Esophagus muscularis mucosa (tissue), 4 donors: ENCODE results near the gene JKAMP. TPM values are rescaled to one million over a fixed set of nuclear protein-coding genes. Genes with fewer than 3 reads are reported as not detected.

Experiments used
- DNase-seq: peaks from one replicate; pipeline ENCODE4 v3.0.0-alpha.2; 2017; ENCODE audit errors: extremely low spot score
- H3K27ac ChIP-seq, 4 donors: fragments of 200-600 bp; sonication (generic); replicated peaks in 1 of 4; 1 replicate in 3 of 4; 2 replicates in 1 of 4; pipeline ENCODE4 v1.5.1; 2016 to 2019; ENCODE audit warnings: mild to moderate bottlenecking in 1 of 4
- H3K27me3 ChIP-seq, 4 donors: fragments of 200-600 bp; sonication (generic); one replicate each; pipeline versions ENCODE4 v1.5.1 to v1.6.0; 2016 to 2019
- H3K36me3 ChIP-seq, 4 donors: fragments of 200-600 bp; sonication (generic); one replicate each; pipeline ENCODE4 v1.5.1; 2016 to 2019
- H3K4me1 ChIP-seq, 4 donors: fragments of 200-600 bp; sonication (generic); one replicate each; pipeline ENCODE4 v1.5.1; 2016 to 2019
- H3K4me3 ChIP-seq, 4 donors: fragments of 200-600 bp; sonication (generic); 1 replicate in 2 of 4; 2 replicates in 2 of 4; pipeline ENCODE4 v1.5.1; 2016 to 2019; ENCODE audit warnings: mild to moderate bottlenecking in 4 of 4, moderate library complexity in 1 of 4
- H3K9me3 ChIP-seq, 4 donors: fragments of 200-600 bp; sonication (generic); 1 replicate in 3 of 4; 2 replicates in 1 of 4; pipeline ENCODE4 v1.5.1; 2016 to 2019
- EP300 ChIP-seq: sonication (generic); formaldehyde crosslinking; IDR thresholded peaks from one replicate; pipeline ENCODE4 v1.6.1; 2017; ENCODE audit warnings: antibody characterized with exemption
- POLR2A ChIP-seq: fragments of 450-650 bp; IDR thresholded peaks from one replicate; pipeline ENCODE4 v1.6.1; 2017; ENCODE audit warnings: antibody characterized with exemption, moderate library complexity, mild to moderate bottlenecking, low read depth
- POLR2AphosphoS5 ChIP-seq, 2 donors: sonication (generic); formaldehyde crosslinking; IDR thresholded peaks; one replicate each; pipeline ENCODE4 v1.6.1; 2017; ENCODE audit warnings: antibody characterized with exemption in 2 of 2
- WGBS: methylation state at CpG from one replicate; pipeline ENCODE4 v1.1.5; 2018; 5-methylcytosine and 5-hydroxymethylcytosine counted together
- intact Hi-C: fragments of 100-400 bp; cut with DNase I; formaldehyde crosslinking; loops from one replicate; pipeline ENCODE4 v1.15.1; 2023
- total RNA-seq, 4 donors: library from RNA; depleted of rRNA; stranded (reverse); fragments of >200 nt; gene quantifications; one replicate each; pipeline versions ENCODE4 v1.1.0 to v1.2.1, GENCODE V29; 2016
- TF ChIP-seq, protein P1 (sequence below), 3 experiments: fragments of 200-600 bp in 2 of 3; fragments of 450-650 bp in 1 of 3; sonication (generic) in 2 of 3; IDR thresholded peaks; one replicate each; pipeline ENCODE4 v1.5.1; 2017 to 2019; ENCODE audit warnings: antibody characterized with exemption in 3 of 3, mild to moderate bottlenecking in 2 of 3, moderate library complexity in 1 of 3

The JKAMP gene
- total RNA-seq, 4 donors from 2014 or later, result 23.3 to 27.8 (median 26.3) TPM

DNA sequence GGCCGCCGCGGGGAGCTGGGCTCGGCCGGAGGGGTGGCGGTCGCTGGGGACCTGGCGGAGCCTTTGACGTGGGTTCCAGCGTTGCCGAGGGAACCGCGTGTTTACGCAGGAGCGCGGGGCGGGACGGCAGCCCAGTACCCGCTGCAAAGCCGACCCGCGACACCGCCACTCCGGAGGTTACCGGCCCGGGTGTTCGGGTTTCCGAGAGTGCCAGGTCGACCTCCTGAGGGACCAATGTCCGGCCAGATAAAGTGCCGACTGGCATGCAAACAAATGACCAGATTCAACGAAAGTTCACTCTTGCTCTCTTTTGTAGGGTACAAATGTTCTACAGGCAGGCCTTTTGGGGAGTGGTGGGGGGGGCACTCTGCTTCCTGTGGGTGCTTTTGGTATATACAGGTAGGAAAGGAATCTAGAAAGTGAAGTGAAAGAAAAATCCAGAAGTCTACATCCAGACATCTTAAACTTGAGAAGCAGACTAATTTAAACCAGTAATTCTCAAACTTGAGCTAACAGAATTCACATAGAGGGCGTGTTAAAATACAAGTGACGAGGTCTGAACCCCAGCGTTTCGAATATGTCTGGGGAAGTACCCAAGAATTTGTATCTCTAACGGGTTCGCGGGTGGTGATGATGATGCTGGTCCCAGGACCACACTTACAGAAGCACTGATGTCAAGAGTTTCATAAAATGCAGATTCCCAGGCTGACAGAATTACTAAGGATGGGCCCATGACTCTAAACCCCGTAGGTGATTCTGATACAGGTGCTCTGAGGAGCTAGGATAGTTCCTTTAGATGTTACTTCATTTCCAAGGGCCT, 18.8 kb upstream of the JKAMP start, which contains the start of gene GPR135:
GPR135 (minus strand) TSS at position 65 of the 820 bp plus-strand sequence. CDS start 154 bp downstream, outside the sequence.
- H3K27ac ChIP-seq, result peak within 1 kb of the TSS; percentile 84 to 90 (median 86)
- H3K4me1 ChIP-seq, result peaks cover 9 to 27% (median 17%) of the 10 kb centered on the region in 4 donors

DNA sequence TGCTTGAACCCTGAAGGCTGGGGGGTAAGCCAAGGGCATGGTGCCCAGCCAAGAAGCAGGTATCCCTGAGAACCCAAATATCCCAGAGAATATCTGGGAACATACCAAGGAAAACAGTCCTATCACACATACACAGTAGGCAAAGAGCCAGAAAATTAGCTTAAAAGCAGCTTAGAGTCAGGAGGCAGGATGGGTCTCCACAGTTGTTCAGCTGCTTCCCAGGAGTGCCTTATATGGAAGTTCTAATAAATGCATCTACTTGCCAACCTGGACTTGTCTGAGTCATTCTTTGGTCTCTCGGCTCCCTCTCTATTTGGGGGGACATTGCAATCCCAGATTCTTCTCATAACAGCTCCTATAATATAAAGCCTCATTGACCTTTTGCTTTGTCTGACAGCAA, 10.1 kb upstream of the JKAMP start:
- intact Hi-C loops, result no loop called here
- Histone ChIP-seq H3K27me3 (no peaks in the 10 kb centered on the region), H3K27ac (peak overlapping the region; percentile 5 to 68 (median 58)), H3K4me3 (no peak overlapping the region), H3K36me3 (peaks cover 4 to 70% (median 43%) of the 10 kb centered on the region in 4 donors), H3K9me3 (no peaks in the 10 kb centered on the region), H3K4me1 (peaks cover 0 to 31% (median 16%) of the 10 kb centered on the region in 4 donors)
- TF ChIP-seq EP300 (no peak), POLR2AphosphoS5 (IDR thresholded peaks at IDR 0.05) (peak; percentile 8 to 10)
- 29% methylated on average over 1 of the region's 1 CpG for WGBS
- DNase-seq, result no peak

More for the DNA sequence above, 18.8 kb upstream of the JKAMP start, which contains the start of gene GPR135:
- Histone ChIP-seq H3K4me3 (peak within 1 kb of the TSS; percentile 75 to 82 (median 80)), H3K27me3 (no peaks in the 10 kb centered on the region), H3K36me3 (peaks cover 0 to 7% (median 3%) of the 10 kb centered on the region in 4 donors), H3K9me3 (no peaks in the 10 kb centered on the region)
- intact Hi-C loops, result no loop called here
- TF ChIP-seq, protein P1, sequence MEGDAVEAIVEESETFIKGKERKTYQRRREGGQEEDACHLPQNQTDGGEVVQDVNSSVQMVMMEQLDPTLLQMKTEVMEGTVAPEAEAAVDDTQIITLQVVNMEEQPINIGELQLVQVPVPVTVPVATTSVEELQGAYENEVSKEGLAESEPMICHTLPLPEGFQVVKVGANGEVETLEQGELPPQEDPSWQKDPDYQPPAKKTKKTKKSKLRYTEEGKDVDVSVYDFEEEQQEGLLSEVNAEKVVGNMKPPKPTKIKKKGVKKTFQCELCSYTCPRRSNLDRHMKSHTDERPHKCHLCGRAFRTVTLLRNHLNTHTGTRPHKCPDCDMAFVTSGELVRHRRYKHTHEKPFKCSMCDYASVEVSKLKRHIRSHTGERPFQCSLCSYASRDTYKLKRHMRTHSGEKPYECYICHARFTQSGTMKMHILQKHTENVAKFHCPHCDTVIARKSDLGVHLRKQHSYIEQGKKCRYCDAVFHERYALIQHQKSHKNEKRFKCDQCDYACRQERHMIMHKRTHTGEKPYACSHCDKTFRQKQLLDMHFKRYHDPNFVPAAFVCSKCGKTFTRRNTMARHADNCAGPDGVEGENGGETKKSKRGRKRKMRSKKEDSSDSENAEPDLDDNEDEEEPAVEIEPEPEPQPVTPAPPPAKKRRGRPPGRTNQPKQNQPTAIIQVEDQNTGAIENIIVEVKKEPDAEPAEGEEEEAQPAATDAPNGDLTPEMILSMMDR (IDR thresholded peaks at IDR 0.05), result no peak
- TF ChIP-seq POLR2AphosphoS5 (IDR thresholded peaks at IDR 0.05) (no peak), EP300 (no peak), POLR2A (no peak)
- WGBS, result 70% methylated on average over 10 of the region's 40 CpGs
- DNase-seq, result no peak

DNA sequence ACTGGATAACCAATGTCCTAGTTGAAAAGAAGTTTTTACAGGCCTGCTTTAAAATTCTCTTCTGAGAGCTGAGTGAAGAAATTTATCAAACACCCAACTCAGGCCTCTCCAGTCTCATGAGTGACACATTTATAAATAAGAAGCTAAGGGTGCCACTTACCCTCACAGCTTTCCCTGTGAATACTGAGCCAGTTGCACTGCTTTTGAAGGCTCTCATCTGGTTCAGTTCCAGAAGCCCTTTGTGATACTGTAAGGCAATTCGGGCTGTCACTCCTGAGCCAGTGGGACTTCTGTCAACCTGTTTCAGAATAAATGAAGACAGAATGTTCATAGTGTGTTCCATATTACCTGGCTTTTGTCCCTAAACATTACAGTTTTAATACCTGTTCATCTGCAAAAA, 8.6 kb upstream of the JKAMP start:
- no peak overlapping the region for H3K4me3 ChIP-seq
- no peaks in the 10 kb centered on the region for H3K9me3 ChIP-seq
- peaks cover 4 to 62% (median 39%) of the 10 kb centered on the region in 4 donors for H3K36me3 ChIP-seq
- H3K27me3 ChIP-seq, result no peaks in the 10 kb centered on the region
- no peak for DNase-seq
- WGBS, result 87% methylated on average over 1 of the region's 1 CpG
- H3K27ac ChIP-seq, result peak overlapping the region in 3 of 4 donors; percentile 17 to 40 (median 34)
- no peak for TF ChIP-seq POLR2A
- TF ChIP-seq, protein P1 (IDR thresholded peaks at IDR 0.05), result no peak
- TF ChIP-seq POLR2AphosphoS5 (IDR thresholded peaks at IDR 0.05), result no peak
- no peak for TF ChIP-seq EP300
- H3K4me1 ChIP-seq, result peaks cover 10 to 46% (median 30%) of the 10 kb centered on the region in 4 donors
- intact Hi-C loops, result no loop called here

DNA sequence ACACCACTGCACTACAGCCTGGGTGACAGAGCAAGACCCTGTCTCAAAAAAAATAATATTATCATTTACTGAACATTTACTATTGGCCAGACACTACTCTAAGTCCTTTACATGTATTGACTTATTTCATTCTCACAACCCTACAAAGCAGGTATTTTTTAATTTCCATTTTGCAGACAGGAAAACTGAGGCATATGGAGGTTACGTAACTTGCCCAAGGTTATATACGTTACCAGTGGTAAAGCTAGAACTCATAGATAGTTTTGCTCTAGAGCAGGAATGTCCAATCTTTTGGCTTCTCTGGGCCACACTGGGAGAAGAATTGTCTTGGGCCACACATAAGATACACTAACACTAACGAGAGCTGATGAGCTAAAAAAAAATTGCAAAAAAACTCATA, 5.8 kb upstream of the JKAMP start:
- 93% methylated on average over 3 of the region's 3 CpGs for WGBS
- Histone ChIP-seq H3K36me3 (peaks cover 4 to 36% (median 28%) of the 10 kb centered on the region in 4 donors), H3K4me3 (no peak overlapping the region), H3K4me1 (peaks cover 23 to 74% (median 53%) of the 10 kb centered on the region in 4 donors), H3K27ac (no peak overlapping the region), H3K27me3 (no peaks in the 10 kb centered on the region), H3K9me3 (no peaks in the 10 kb centered on the region)
- intact Hi-C loops, result no loop called here
- no peak for DNase-seq
- TF ChIP-seq, protein P1 (IDR thresholded peaks at IDR 0.05), result no peak
- no peak for TF ChIP-seq EP300
- no peak for TF ChIP-seq POLR2A
- TF ChIP-seq POLR2AphosphoS5 (IDR thresholded peaks at IDR 0.05), result no peak

DNA sequence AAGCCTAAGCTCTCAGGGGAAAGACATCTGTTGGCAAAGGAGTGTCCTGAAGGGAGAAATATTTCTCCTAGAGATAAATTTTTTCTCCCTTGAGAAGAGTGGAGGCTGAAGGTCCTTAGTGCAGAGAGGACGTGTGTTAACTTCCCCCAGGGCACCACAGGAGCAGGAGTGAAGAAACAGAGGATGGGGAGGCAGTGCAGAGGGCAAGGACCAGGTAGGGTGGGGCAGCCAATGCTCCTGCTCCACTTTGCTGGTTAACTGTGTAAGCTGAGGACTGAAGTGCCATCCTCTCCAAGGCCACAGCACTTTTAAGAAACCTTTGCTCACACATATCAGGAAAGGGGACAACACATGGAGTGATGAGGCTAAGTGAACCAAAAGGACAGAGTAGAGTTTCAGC, 4.2 kb upstream of the JKAMP start:
- Histone ChIP-seq H3K36me3 (peaks cover 0 to 21% (median 17%) of the 10 kb centered on the region in 4 donors), H3K4me1 (peaks cover 23 to 67% (median 46%) of the 10 kb centered on the region in 4 donors), H3K9me3 (no peaks in the 10 kb centered on the region), H3K27me3 (no peaks in the 10 kb centered on the region), H3K4me3 (no peak overlapping the region), H3K27ac (peak overlapping the region; percentile 90 to 97 (median 93))
- no peak for TF ChIP-seq POLR2A
- TF ChIP-seq POLR2AphosphoS5 (IDR thresholded peaks at IDR 0.05), result no peak
- no peak for TF ChIP-seq EP300
- TF ChIP-seq, protein P1 (IDR thresholded peaks at IDR 0.05), result no peak
- WGBS, result 6% methylated on average over 1 of the region's 1 CpG
- no peak for DNase-seq
- intact Hi-C loops, result loop anchor here (5.0 kb wide), 1 partner anchor 1183 kb away; the partner anchor contains the start of gene ARID4A
